ENCODE data around the gene ARL14EP.

DNA sequence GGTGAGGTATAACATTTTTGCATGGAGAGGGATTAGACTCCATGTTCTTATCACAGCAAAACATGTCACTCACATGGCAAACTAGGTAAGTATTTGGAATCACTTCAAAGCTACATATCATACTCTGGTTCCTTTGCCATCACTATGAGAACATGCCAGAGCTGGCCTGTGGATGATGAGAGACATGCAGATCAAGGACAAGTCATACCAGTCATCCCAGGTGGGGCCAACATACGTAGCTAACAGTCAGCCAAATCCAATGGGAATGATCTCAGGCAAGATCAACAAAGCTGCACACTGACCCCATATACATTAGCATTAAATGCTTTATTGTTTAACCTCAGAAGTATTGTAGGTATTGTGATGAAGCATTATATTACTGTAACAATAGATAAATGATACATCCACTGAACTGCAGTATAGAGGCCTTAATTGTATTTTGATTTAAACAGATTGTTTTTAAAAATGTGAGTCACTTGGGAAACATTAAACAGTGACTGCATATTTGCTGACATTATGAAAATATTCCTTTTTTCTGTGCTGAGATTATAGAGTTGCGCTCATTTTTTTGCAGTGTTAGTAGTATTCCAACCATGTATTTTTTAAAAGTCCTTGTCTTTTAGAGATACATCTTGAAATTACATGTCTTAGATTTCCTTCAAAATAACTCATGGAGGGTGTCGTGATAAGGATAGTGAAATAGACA, 37.3 kb upstream of the ARL14EP start:
- TF ChIP-seq EZH2 (IDR thresholded peaks at IDR 0.05), result no peak
- no peak for TF ChIP-seq CTCF (IDR thresholded peaks at IDR 0.05)
- no peak for TF ChIP-seq EZH2phosphoT487 (IDR thresholded peaks at IDR 0.05)

Measured in neural progenitor cell (in vitro differentiated cells).